ENCODE measurements around the gene AIPL1.

DNA sequence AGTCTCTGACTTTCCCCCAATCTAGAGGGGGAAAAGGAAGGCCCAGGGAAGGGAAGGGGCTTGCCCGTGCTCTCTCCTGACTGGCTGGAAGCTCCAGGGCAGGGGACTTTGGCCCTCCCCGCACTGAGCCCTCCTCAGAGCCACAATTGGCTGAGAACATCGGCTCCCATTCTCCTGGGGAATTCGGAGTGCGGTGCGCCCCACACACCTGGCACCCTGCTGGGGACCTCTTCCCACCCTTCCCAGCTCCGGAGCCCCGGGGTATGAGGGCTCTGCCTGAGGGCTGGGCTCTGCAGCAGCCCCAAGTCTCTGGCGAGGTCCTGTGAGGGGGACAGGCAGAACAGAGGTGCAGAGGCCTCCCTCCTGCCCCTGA lies 45.4 kb upstream of the AIPL1 start:
- TF ChIP-seq POLR2AphosphoS5 (IDR thresholded peaks at IDR 0.05), result no peak
- TF ChIP-seq, protein P1, sequence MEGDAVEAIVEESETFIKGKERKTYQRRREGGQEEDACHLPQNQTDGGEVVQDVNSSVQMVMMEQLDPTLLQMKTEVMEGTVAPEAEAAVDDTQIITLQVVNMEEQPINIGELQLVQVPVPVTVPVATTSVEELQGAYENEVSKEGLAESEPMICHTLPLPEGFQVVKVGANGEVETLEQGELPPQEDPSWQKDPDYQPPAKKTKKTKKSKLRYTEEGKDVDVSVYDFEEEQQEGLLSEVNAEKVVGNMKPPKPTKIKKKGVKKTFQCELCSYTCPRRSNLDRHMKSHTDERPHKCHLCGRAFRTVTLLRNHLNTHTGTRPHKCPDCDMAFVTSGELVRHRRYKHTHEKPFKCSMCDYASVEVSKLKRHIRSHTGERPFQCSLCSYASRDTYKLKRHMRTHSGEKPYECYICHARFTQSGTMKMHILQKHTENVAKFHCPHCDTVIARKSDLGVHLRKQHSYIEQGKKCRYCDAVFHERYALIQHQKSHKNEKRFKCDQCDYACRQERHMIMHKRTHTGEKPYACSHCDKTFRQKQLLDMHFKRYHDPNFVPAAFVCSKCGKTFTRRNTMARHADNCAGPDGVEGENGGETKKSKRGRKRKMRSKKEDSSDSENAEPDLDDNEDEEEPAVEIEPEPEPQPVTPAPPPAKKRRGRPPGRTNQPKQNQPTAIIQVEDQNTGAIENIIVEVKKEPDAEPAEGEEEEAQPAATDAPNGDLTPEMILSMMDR (IDR thresholded peaks at IDR 0.05), result no peak
